Stimulated activated CD4-positive, alpha-beta T cell treated with anti-CD3 and anti-CD28 coated beads, Interleukin-15, amount 100 ng/mL, for 1 hour (primary cell): Measurements from ENCODE around the gene HOXA10.

Experiments
- DNase-seq, 2 donors: peaks; one replicate each; pipeline ENCODE4 v3.0.0-alpha.2; 2020; ENCODE audit warnings: low read depth in 1 of 2, low spot score in 1 of 2

Gene HOXA10

GRCh38 chr7:27132978-27133377 lies 41.1 kb downstream of the HOXA10 start:
- DNase-seq, result no peak

- DNase-seq, result no peak
Observed at GRCh38 chr7:27132214-27132613, 41.9 kb downstream of the HOXA10 start.

DNA sequence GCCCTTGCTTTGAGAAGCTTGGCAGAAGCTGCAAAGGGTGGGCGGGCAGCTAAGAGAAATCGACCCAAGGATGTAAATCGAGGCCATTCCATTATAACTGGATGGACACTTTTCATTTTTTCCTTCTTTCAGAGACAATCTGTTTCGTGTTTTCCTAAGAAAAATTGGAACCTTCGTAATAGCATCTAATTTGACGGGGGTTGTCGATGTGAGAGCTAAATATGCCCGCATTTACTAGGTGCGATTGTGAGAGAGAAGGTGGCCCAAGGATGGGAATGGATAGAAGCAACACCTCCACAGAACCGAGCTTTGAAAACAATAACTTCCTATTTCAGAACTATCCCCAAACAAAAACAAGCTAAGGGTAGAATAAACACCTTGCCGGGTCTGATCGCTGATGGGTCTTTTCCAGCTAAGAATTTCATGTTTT lies 42.7 kb downstream of the HOXA10 start:
- DNase-seq, result no peak

GRCh38 chr7:27130540-27131389 lies 43.4 kb downstream of the HOXA10 start, which contains the start of gene HOXA4:
TSS of gene HOXA4 (minus strand) at chr7:27130757. CDS start at chr7:27130733, 24 bp downstream.
- DNase-seq, result peak; percentile 56 to 62

- DNase-seq, result no peak
Observed at GRCh38 chr7:27129729-27130539, 44.2 kb downstream of the HOXA10 start.

- DNase-seq, result no peak
Observed at GRCh38 chr7:27128776-27129728, 45.1 kb downstream of the HOXA10 start.

GRCh38 chr7:27128034-27128433 lies 46.1 kb downstream of the HOXA10 start:
- DNase-seq, result no peak

GRCh38 chr7:27126596-27127327 lies 47.4 kb downstream of the HOXA10 start:
- no peak for DNase-seq

- DNase-seq, result no peak
Observed at GRCh38 chr7:27125986-27126394, 48.1 kb downstream of the HOXA10 start.

GRCh38 chr7:27124902-27125689 lies 49.0 kb downstream of the HOXA10 start:
- no peak for DNase-seq

- DNase-seq, result no peak
Observed at GRCh38 chr7:27124096-27124901, 49.8 kb downstream of the HOXA10 start.

- no peak for DNase-seq
Observed at GRCh38 chr7:27123477-27124053, 50.6 kb downstream of the HOXA10 start.

- DNase-seq, result no peak
Observed at GRCh38 chr7:27123007-27123476, 51.1 kb downstream of the HOXA10 start.

DNA sequence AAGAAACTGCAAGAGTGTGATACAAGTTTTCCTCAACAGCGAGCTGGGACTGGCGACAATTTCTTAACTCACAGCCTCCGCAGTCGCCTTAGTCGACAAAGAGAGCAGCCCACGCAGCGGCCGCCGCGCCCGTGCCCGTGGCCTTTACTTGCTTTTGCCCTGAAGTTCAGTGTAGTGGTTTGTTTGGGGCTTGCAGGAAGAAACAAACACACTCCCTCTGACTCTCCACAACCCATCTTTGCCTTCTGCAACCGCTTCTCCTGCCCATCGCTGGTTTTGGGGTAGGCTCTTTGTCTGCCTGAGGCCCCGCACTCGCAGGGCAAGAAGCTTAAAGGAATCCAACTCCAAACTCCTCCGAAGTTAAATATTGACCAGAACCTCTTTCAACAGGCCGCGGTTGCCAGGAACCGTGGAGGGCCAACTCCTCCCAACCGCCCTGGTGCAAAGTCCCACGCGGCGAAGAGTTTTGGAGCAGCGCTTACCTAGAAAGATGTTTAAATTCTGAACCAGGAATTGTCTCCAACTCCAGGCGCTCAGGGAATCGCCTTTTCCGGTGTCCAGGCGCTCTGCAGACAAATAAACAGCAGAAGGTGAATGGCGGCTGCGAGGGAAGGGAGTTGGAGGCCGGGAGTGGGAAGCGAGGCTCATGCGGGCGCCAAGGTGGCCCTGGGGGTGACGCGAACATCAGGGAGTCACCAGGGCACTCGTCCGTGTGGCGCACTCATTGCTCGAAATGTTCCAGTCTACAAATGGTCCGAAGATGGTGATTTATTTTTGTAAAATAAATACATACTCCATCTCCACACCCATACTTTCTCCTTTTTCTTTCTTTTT lies 51.8 kb downstream of the HOXA10 start:
- DNase-seq, result no peak

DNA sequence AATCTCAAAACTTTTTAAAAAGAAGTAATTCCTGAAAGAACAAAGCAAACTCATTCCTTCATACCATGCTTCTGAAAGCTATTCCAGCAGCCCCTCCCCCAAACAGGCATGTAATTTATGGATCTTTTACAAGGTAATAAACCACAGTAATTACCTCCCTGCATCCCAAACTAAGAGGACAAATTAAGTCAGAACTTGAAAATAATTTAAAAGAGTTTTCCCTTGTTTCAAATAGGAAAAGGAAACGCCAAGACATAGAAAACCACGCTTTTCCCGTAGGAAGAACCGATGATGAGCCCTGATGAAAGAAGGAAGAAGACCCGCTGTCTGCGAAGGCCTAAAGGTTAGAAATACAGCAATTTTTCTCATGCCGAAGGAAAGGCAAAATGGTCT lies 52.4 kb downstream of the HOXA10 start:
- no peak for DNase-seq
